IMR-90 (cell line): ENCODE data around the gene DMXL1. TPM values are rescaled to one million over a fixed set of nuclear protein-coding genes. Genes with fewer than 3 reads are reported as not detected.

ENCODE experiments used
- ATAC-seq: fragments of 200-7000 bp; cut with Tn5 transposase; 2 replicates; pipeline ENCODE4 v1.9.1; 2020; ENCODE audit warnings: low read depth, mild to moderate bottlenecking, moderate library complexity
- BruUV-seq: library from RNA; stranded (reverse); fragments of 400-500 nt; replicated peaks from 2 replicates; lab custom pipeline; 2021; lab: Mats Ljungman, UMichigan
- CTCF ChIA-PET: fragments of 300-600 bp; formaldehyde crosslinking; extraction: SDS; loops from one replicate; lab custom pipeline; 2021; ENCODE audit warnings: antibody characterized with exemption; lab: Yijun Ruan, JAX
- POLR2A ChIA-PET: fragments of 300-600 bp; sonication (Branson Sonifier 250); formaldehyde crosslinking; loops from one replicate; lab custom pipeline; 2022; ENCODE audit warnings: antibody characterized with exemption; ENCODE audit not compliant: unreplicated experiment; lab: Charles Lee
- DNase-seq: peaks from one replicate; pipeline ENCODE4 v3.0.0; 2013
- H2AFZ ChIP-seq: replicated peaks from 2 replicates; pipeline ENCODE3; 2013; ENCODE audit warnings: low read length, mild to moderate bottlenecking; ENCODE audit not compliant: poor library complexity
- H2AK5ac ChIP-seq: 2 replicates; pipeline ENCODE4 v1.6.1; 2013; ENCODE audit warnings: low read depth, low read length, inconsistent platforms
- H2AK9ac ChIP-seq: replicated peaks from 2 replicates; pipeline ENCODE3; 2013; ENCODE audit warnings: mild to moderate bottlenecking, low read depth, low read length, moderate library complexity; ENCODE audit not compliant: poor library complexity
- H2BK120ac ChIP-seq: 2 replicates; pipeline ENCODE4 v1.6.1; 2013; ENCODE audit warnings: low read depth, low read length, inconsistent platforms
- H2BK15ac ChIP-seq: 3 replicates; pipeline ENCODE4 v1.6.1; 2013; ENCODE audit warnings: low read depth, low read length, inconsistent platforms
- H2BK20ac ChIP-seq: 2 replicates; pipeline ENCODE4 v1.6.1; 2013; ENCODE audit warnings: low read depth, mild to moderate bottlenecking, inconsistent platforms, low read length, moderate library complexity
- H2BK5ac ChIP-seq: 2 replicates; pipeline ENCODE4 v1.6.1; 2013; ENCODE audit warnings: mild to moderate bottlenecking, low read depth, low read length, inconsistent platforms; ENCODE audit not compliant: poor library complexity, severe bottlenecking
- H3K14ac ChIP-seq: replicated peaks from 2 replicates; pipeline ENCODE4 v1.6.1; 2013; ENCODE audit warnings: low read depth, low read length, inconsistent platforms
- H3K18ac ChIP-seq: 2 replicates; pipeline ENCODE4 v1.6.1; 2013; ENCODE audit warnings: low read depth, low read length, control low read depth
- H3K23ac ChIP-seq: 2 replicates; pipeline ENCODE4 v1.6.1; 2013; ENCODE audit warnings: low read depth, low read length, inconsistent platforms
- H3K27ac ChIP-seq: 2 replicates; pipeline ENCODE4 v1.5.1; 2013; ENCODE audit warnings: mild to moderate bottlenecking, control low read depth, low read length; ENCODE audit not compliant: insufficient read depth
- H3K27me3 ChIP-seq: 2 replicates; pipeline ENCODE4 v1.6.1; 2013; ENCODE audit warnings: low read length; ENCODE audit not compliant: control insufficient read depth, insufficient read depth
- H3K36me3 ChIP-seq: 2 replicates; pipeline ENCODE4 v1.6.1; 2013; ENCODE audit warnings: low read length, mixed read lengths; ENCODE audit not compliant: control insufficient read depth, insufficient read depth
- H3K4ac ChIP-seq: 2 replicates; pipeline ENCODE4 v1.6.1; 2013; ENCODE audit warnings: low read depth, low read length, inconsistent platforms
- H3K4me1 ChIP-seq: 2 replicates; pipeline ENCODE4 v1.6.1; 2013; ENCODE audit warnings: low read length, mixed read lengths; ENCODE audit not compliant: control insufficient read depth, insufficient read depth
- H3K4me2 ChIP-seq: 2 replicates; pipeline ENCODE4 v1.6.1; 2013; ENCODE audit warnings: low read depth, mild to moderate bottlenecking, control low read depth, low read length, moderate library complexity
- H3K4me3 ChIP-seq: 2 replicates; pipeline ENCODE4 v1.5.1; 2013; ENCODE audit warnings: low read depth, mild to moderate bottlenecking, control low read depth, low read length, moderate library complexity; ENCODE audit not compliant: insufficient read depth
- H3K56ac ChIP-seq: 2 replicates; pipeline ENCODE4 v1.6.1; 2013; ENCODE audit warnings: low read length, inconsistent platforms; ENCODE audit not compliant: insufficient read depth; ENCODE audit errors: extremely low read depth
- H3K79me1 ChIP-seq, 2 experiments: 2 replicates each; pipeline ENCODE4 v1.6.1; 2013; ENCODE audit warnings: low read length in 2 of 2, inconsistent platforms in 1 of 2, low read depth in 1 of 2
- H3K9ac ChIP-seq: 2 replicates; pipeline ENCODE4 v1.6.1; 2013; ENCODE audit warnings: low read depth, low read length, control low read depth
- H3K9me1 ChIP-seq: 2 replicates; pipeline ENCODE4 v1.6.1; 2013; ENCODE audit warnings: low read length, inconsistent platforms; ENCODE audit not compliant: insufficient read depth
- H3K9me3 ChIP-seq: 2 replicates; pipeline ENCODE4 v1.6.1; 2013; ENCODE audit warnings: low read length; ENCODE audit not compliant: control insufficient read depth, insufficient read depth
- H4K20me1 ChIP-seq: 2 replicates; pipeline ENCODE4 v1.6.1; 2013; ENCODE audit warnings: low read length, inconsistent platforms; ENCODE audit not compliant: insufficient read depth
- H4K5ac ChIP-seq: 2 replicates; pipeline ENCODE4 v1.6.1; 2013; ENCODE audit warnings: mild to moderate bottlenecking, low read depth, low read length, control low read depth
- H4K8ac ChIP-seq, 2 experiments: 2 replicates each; pipeline ENCODE4 v1.6.1; 2013; ENCODE audit warnings: low read depth in 2 of 2, low read length in 2 of 2, control low read depth in 1 of 2, inconsistent platforms in 1 of 2
- H4K91ac ChIP-seq: 2 replicates; pipeline ENCODE4 v1.6.1; 2013; ENCODE audit warnings: low read depth, low read length, inconsistent platforms; ENCODE audit not compliant: insufficient read depth
- CEBPB ChIP-seq: IDR thresholded peaks from 2 replicates; pipeline ENCODE4 v1.6.1; 2012; ENCODE audit warnings: low read depth, low read length, improper control_type of control experiment
- MAZ ChIP-seq: IDR thresholded peaks from 2 replicates; pipeline ENCODE4 v1.6.1; 2012; ENCODE audit warnings: low read depth, mild to moderate bottlenecking, low read length, improper control_type of control experiment, moderate library complexity, borderline replicate concordance
- POLR2A ChIP-seq: IDR thresholded peaks from 2 replicates; pipeline ENCODE4 v1.6.1; 2012; ENCODE audit warnings: mild to moderate bottlenecking, low read depth, low read length
- RAD21 ChIP-seq: IDR thresholded peaks from 2 replicates; pipeline ENCODE4 v1.6.1; 2012; ENCODE audit warnings: low read length, improper control_type of control experiment
- RFX5 ChIP-seq: IDR thresholded peaks from 2 replicates; pipeline ENCODE4 v1.8.0; 2012; ENCODE audit warnings: low read depth, mild to moderate bottlenecking, low read length, moderate library complexity
- WGBS, 2 experiments: methylation state at CpG; one replicate each; pipeline versions ENCODE4 v1.1.5 to v1.1.7; 2013; ENCODE audit warnings: missing lambda C conversion rate in 2 of 2; ENCODE audit not compliant: insufficient read length in 1 of 2; ENCODE audit errors: extremely low coverage in 2 of 2; 5-methylcytosine and 5-hydroxymethylcytosine counted together
- dilution Hi-C: fragments of 300-500 bp; cut with HindIII; formaldehyde crosslinking; loops from one replicate; pipeline ENCODE4 v1.14.3; 2018; ENCODE audit warnings: low sequenced_read_pairs; ENCODE audit not compliant: unreplicated experiment
- in situ Hi-C: fragments of 300-500 bp; cut with MboI; formaldehyde crosslinking; loops from 3 replicates; pipeline ENCODE4 v1.14.3; 2019; ENCODE audit warnings: low sequenced_read_pairs, inconsistent platforms, mixed read lengths
- intact Hi-C: fragments of 100-400 bp; cut with micrococcal nuclease; formaldehyde crosslinking; loops from 2 replicates; pipeline ENCODE4 v1.10.0; 2022
- polyA plus RNA-seq, 3 experiments: library from polyadenylated mRNA; depleted of rRNA; stranded (reverse); fragments of >200 nt; gene quantifications; 2 replicates each; pipeline ENCODE4 v1.2.3, GENCODE V29; 2012; ENCODE audit warnings: low replicate concordance in 1 of 3
- total RNA-seq: library from RNA; depleted of rRNA; stranded (reverse); fragments of >200 nt; gene quantifications from 2 replicates; pipeline ENCODE4 v1.2.3, GENCODE V29; 2012
- TF ChIP-seq, protein P1 (sequence below): conservative IDR thresholded peaks from 2 replicates; pipeline ENCODE4 v1.5.1; 2012; ENCODE audit warnings: mild to moderate bottlenecking, low read depth, low read length, improper control_type of control experiment
- TF ChIP-seq, protein P2 (sequence below): fragments of 150-350 bp; IDR thresholded peaks from 2 replicates; pipeline ENCODE4 v1.6.1; 2016; ENCODE audit warnings: low read depth, mild to moderate bottlenecking, low read length, moderate library complexity, borderline replicate concordance

DMXL1 gene
- total and polyA plus RNA-seq, 2 of the 4 experiments (the other 2 are of a cell fraction): 8.1 to 21.5 TPM

- Histone ChIP-seq H4K20me1 (no peaks in the 10 kb centered on the region), H2BK120ac (no peak overlapping the region), H3K9ac (no peak overlapping the region), H2AFZ (no peak overlapping the region), H3K9me3 (no peaks in the 10 kb centered on the region), H3K27me3 (no peaks in the 10 kb centered on the region), H4K91ac (no peak overlapping the region), H3K56ac (no peak overlapping the region), H3K14ac (no peak overlapping the region), H3K4me3 (no peak overlapping the region), H3K27ac (no peak overlapping the region), H3K36me3 (no peaks in the 10 kb centered on the region), H4K8ac (no peak overlapping the region), H2BK5ac (no peak overlapping the region), H3K18ac (no peak overlapping the region), H3K9me1 (peaks cover under 1% of the 10 kb centered on the region), H3K4ac (no peak overlapping the region), H3K23ac (no peak overlapping the region), H3K79me1 (peaks cover 12 to 25% of the 10 kb centered on the region in 2 experiments; a peak in 3 of 4 replicates), H2BK20ac (no peak overlapping the region), H3K4me2 (no peak overlapping the region), H2AK9ac (no peak overlapping the region), H2BK15ac (no peak overlapping the region), H3K4me1 (peaks cover 10% of the 10 kb centered on the region), H2AK5ac (no peak overlapping the region), H4K5ac (no peak overlapping the region)
- POLR2A ChIA-PET: no interaction called here
- intact Hi-C loops: no loop called here
- ATAC-seq (no peak), DNase-seq (no peak)
- TF ChIP-seq, protein P1, sequence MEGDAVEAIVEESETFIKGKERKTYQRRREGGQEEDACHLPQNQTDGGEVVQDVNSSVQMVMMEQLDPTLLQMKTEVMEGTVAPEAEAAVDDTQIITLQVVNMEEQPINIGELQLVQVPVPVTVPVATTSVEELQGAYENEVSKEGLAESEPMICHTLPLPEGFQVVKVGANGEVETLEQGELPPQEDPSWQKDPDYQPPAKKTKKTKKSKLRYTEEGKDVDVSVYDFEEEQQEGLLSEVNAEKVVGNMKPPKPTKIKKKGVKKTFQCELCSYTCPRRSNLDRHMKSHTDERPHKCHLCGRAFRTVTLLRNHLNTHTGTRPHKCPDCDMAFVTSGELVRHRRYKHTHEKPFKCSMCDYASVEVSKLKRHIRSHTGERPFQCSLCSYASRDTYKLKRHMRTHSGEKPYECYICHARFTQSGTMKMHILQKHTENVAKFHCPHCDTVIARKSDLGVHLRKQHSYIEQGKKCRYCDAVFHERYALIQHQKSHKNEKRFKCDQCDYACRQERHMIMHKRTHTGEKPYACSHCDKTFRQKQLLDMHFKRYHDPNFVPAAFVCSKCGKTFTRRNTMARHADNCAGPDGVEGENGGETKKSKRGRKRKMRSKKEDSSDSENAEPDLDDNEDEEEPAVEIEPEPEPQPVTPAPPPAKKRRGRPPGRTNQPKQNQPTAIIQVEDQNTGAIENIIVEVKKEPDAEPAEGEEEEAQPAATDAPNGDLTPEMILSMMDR: no peak
- TF ChIP-seq POLR2A (no peak), RAD21 (no peak), CEBPB (no peak), RFX5 (no peak), MAZ (no peak)
- TF ChIP-seq, protein P2, sequence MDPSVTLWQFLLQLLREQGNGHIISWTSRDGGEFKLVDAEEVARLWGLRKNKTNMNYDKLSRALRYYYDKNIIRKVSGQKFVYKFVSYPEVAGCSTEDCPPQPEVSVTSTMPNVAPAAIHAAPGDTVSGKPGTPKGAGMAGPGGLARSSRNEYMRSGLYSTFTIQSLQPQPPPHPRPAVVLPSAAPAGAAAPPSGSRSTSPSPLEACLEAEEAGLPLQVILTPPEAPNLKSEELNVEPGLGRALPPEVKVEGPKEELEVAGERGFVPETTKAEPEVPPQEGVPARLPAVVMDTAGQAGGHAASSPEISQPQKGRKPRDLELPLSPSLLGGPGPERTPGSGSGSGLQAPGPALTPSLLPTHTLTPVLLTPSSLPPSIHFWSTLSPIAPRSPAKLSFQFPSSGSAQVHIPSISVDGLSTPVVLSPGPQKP: no peak
- dilution Hi-C loops: no loop called here
- in situ Hi-C loops: no loop called here
- BruUV-seq: no TSS peak
- CTCF ChIA-PET: interaction anchor here (0.9 kb wide), 1 partner anchor 10 kb away, joined by 3 read pairs; no protein-coding TSS in a partner anchor
- 57% methylated on average over 3 of the region's 3 CpGs; no CpG with 5 or more reads in 1 of the 2 experiments for WGBS, 2 experiments
Observed at GRCh38 chr5:119291877-119292276, 221.0 kb downstream of the DMXL1 start.
